ENCODE results near the gene LRRC36. TPM values are rescaled to one million over a fixed set of nuclear protein-coding genes. Genes with fewer than 3 reads are reported as not detected.

Gene LRRC36
- total RNA-seq, 4 donors from 2014 or later, result 0.42 to 0.56 TPM; not detected in 2

GRCh38 chr16:67405336-67405735, 78.7 kb downstream of the LRRC36 start:
- WGBS, result 31% methylated on average over 5 of the region's 8 CpGs

GRCh38 chr16:67406111-67406971, 79.7 kb downstream of the LRRC36 start:
- Histone ChIP-seq H3K27ac (peak overlapping the region; percentile 93), H3K36me3 (no peaks in the 10 kb centered on the region), H3K27me3 (no peaks in the 10 kb centered on the region), H3K4me3 (no peak overlapping the region), H3K4me1 (peaks cover 63% of the 10 kb centered on the region), H3K9me3 (no peaks in the 10 kb centered on the region)
- TF ChIP-seq CTCF (IDR thresholded peaks at IDR 0.05) (no peak), POLR2AphosphoS5 (IDR thresholded peaks at IDR 0.05) (no peak), POLR2A (IDR thresholded peaks at IDR 0.05) (no peak)
- 66% methylated on average over 8 of the region's 18 CpGs for WGBS
- peak in 1 of 2 donors; percentile 78 for DNase-seq (ENCODE audit: low spot score in 2 of 2)

More at GRCh38 chr16:67405336-67405735, 78.7 kb downstream of the LRRC36 start:
- Histone ChIP-seq H3K27ac (peak overlapping the region; percentile 93), H3K27me3 (no peaks in the 10 kb centered on the region), H3K4me3 (no peak overlapping the region), H3K4me1 (peaks cover 67% of the 10 kb centered on the region), H3K36me3 (no peaks in the 10 kb centered on the region), H3K9me3 (no peaks in the 10 kb centered on the region)
- no peak for TF ChIP-seq POLR2A (IDR thresholded peaks at IDR 0.05)
- no peak for TF ChIP-seq CTCF (IDR thresholded peaks at IDR 0.05)
- TF ChIP-seq EP300 (IDR thresholded peaks at IDR 0.05), result no peak
- TF ChIP-seq POLR2AphosphoS5 (IDR thresholded peaks at IDR 0.05), result no peak
- no peak for DNase-seq (ENCODE audit: low spot score in 2 of 2)

GRCh38 chr16:67407176-67407787, 80.7 kb downstream of the LRRC36 start:
- Histone ChIP-seq H3K4me3 (no peak overlapping the region), H3K4me1 (peaks cover 60% of the 10 kb centered on the region), H3K9me3 (no peaks in the 10 kb centered on the region), H3K27ac (peak overlapping the region; percentile 93), H3K27me3 (no peaks in the 10 kb centered on the region), H3K36me3 (no peaks in the 10 kb centered on the region)
- TF ChIP-seq EP300 (IDR thresholded peaks at IDR 0.05) (no peak), POLR2AphosphoS5 (IDR thresholded peaks at IDR 0.05) (no peak), POLR2A (IDR thresholded peaks at IDR 0.05) (no peak), CTCF (IDR thresholded peaks at IDR 0.05) (no peak)
- 75% methylated on average over 6 of the region's 7 CpGs for WGBS
- DNase-seq (ENCODE audit: low spot score in 2 of 2), result no peak

GRCh38 chr16:67407788-67408452, 81.3 kb downstream of the LRRC36 start:
- no peaks in the 10 kb centered on the region for H3K36me3 ChIP-seq
- H3K27ac ChIP-seq, result peak overlapping the region; percentile 93
- no peaks in the 10 kb centered on the region for H3K27me3 ChIP-seq
- no peaks in the 10 kb centered on the region for H3K9me3 ChIP-seq
- WGBS, result 73% methylated on average over 6 of the region's 6 CpGs
- peaks cover 60% of the 10 kb centered on the region for H3K4me1 ChIP-seq
- H3K4me3 ChIP-seq, result no peak overlapping the region
- no peak for TF ChIP-seq POLR2A (IDR thresholded peaks at IDR 0.05)
- no peak for TF ChIP-seq EP300 (IDR thresholded peaks at IDR 0.05)
- TF ChIP-seq CTCF (IDR thresholded peaks at IDR 0.05), result no peak
- no peak for TF ChIP-seq POLR2AphosphoS5 (IDR thresholded peaks at IDR 0.05)
- no peak for DNase-seq (ENCODE audit: low spot score in 2 of 2)

- Histone ChIP-seq H3K27me3 (no peaks in the 10 kb centered on the region), H3K36me3 (no peaks in the 10 kb centered on the region), H3K9me3 (no peaks in the 10 kb centered on the region), H3K27ac (no peak overlapping the region), H3K4me1 (peaks cover 58% of the 10 kb centered on the region), H3K4me3 (no peak overlapping the region)
- 60% methylated on average over 2 of the region's 9 CpGs for whole genome bisulfite sequencing
- no peak for DNase-seq (ENCODE audit: low spot score in 2 of 2)
- TF ChIP-seq EP300 (IDR thresholded peaks at IDR 0.05) (no peak), POLR2A (IDR thresholded peaks at IDR 0.05) (no peak), POLR2AphosphoS5 (IDR thresholded peaks at IDR 0.05) (no peak), CTCF (IDR thresholded peaks at IDR 0.05) (no peak)
These were observed 83.0 kb downstream of the LRRC36 start for GRCh38 chr16:67409631-67410030.
